Ishikawa (cell line): ENCODE data around the gene SLC8B1.

Experiments used
- CEBPB ChIP-seq: IDR thresholded peaks from 2 replicates; pipeline ENCODE4 v1.6.1; 2012
- CREB1 ChIP-seq: IDR thresholded peaks from 2 replicates; pipeline ENCODE4 v1.6.1; 2012; ENCODE audit warnings: low read depth
- EGR1 ChIP-seq: IDR thresholded peaks from 2 replicates; pipeline ENCODE4 v1.6.1; 2012
- EP300 ChIP-seq: IDR thresholded peaks from 2 replicates; pipeline ENCODE4 v1.6.1; 2012; ENCODE audit warnings: borderline replicate concordance
- FOXM1 ChIP-seq: IDR thresholded peaks from 2 replicates; pipeline ENCODE4 v1.6.1; 2012; ENCODE audit warnings: low read depth, borderline replicate concordance
- MAX ChIP-seq: IDR thresholded peaks from 2 replicates; pipeline ENCODE4 v1.6.1; 2012
- NFIC ChIP-seq: IDR thresholded peaks from 2 replicates; pipeline ENCODE4 v1.6.1; 2012
- RAD21 ChIP-seq: IDR thresholded peaks from 2 replicates; pipeline ENCODE4 v1.6.1; 2012; ENCODE audit warnings: low read depth
- REST ChIP-seq: IDR thresholded peaks from 2 replicates; pipeline ENCODE4 v1.6.1; 2012; ENCODE audit warnings: low read depth, mild to moderate bottlenecking
- TAF1 ChIP-seq: IDR thresholded peaks from 2 replicates; pipeline ENCODE4 v1.6.1; 2012; ENCODE audit warnings: low read depth, mild to moderate bottlenecking
- TCF12 ChIP-seq: IDR thresholded peaks from 2 replicates; pipeline ENCODE4 v1.6.1; 2012; ENCODE audit warnings: low read depth
- TEAD4 ChIP-seq: IDR thresholded peaks from 2 replicates; pipeline ENCODE4 v1.6.1; 2012
- USF1 ChIP-seq: IDR thresholded peaks from 2 replicates; pipeline ENCODE4 v1.6.1; 2012
- YY1 ChIP-seq: IDR thresholded peaks from 2 replicates; pipeline ENCODE4 v1.6.1; 2012; ENCODE audit warnings: low read depth
- ZBTB7A ChIP-seq: IDR thresholded peaks from 2 replicates; pipeline ENCODE4 v1.6.1; 2012; ENCODE audit warnings: low read depth

Gene SLC8B1

GRCh38 chr12:113369391-113369985 is 34.6 kb upstream of the SLC8B1 start:
- TF ChIP-seq RAD21 (no peak), NFIC (no peak), EGR1 (no peak), TCF12 (no peak), ZBTB7A (no peak), TAF1 (no peak), MAX (no peak), EP300 (no peak), YY1 (no peak), TEAD4 (no peak), CREB1 (no peak), USF1 (no peak), CEBPB (no peak)

GRCh38 chr12:113368331-113368730 is 33.4 kb upstream of the SLC8B1 start:
- TF ChIP-seq USF1 (peak; percentile 83), TCF12 (no peak)

GRCh38 chr12:113366827-113367226 is 31.9 kb upstream of the SLC8B1 start:
- TF ChIP-seq EP300 = no peak
- no peak for TF ChIP-seq NFIC
- no peak for TF ChIP-seq REST
- TF ChIP-seq USF1 = no peak
- TF ChIP-seq CREB1 = no peak
- no peak for TF ChIP-seq TEAD4
- no peak for TF ChIP-seq TAF1
- TF ChIP-seq FOXM1 = no peak
- no peak for TF ChIP-seq CEBPB
- TF ChIP-seq RAD21 = no peak
- TF ChIP-seq ZBTB7A = no peak
- TF ChIP-seq YY1 = no peak
- no peak for TF ChIP-seq MAX
- TF ChIP-seq EGR1 = no peak
- TF ChIP-seq TCF12 = no peak

- TF ChIP-seq YY1 = no peak
These were observed 30.9 kb upstream of the SLC8B1 start for GRCh38 chr12:113365639-113366395.

GRCh38 chr12:113364698-113365097 is 29.8 kb upstream of the SLC8B1 start:
- TF ChIP-seq YY1 (no peak), EP300 (no peak), TEAD4 (no peak), TAF1 (no peak), NFIC (no peak), EGR1 (no peak), ZBTB7A (no peak), RAD21 (no peak), CEBPB (no peak)

GRCh38 chr12:113361574-113362370 is 26.9 kb upstream of the SLC8B1 start:
- TF ChIP-seq TAF1 (no peak), REST (peak; percentile 32; the same call in 1 of the 2 replicates)
